ENCODE data around the gene C9orf78. TPM values are rescaled to one million over a fixed set of nuclear protein-coding genes. Genes with fewer than 3 reads are reported as not detected.
A peak's percentile ranks its signal among the peaks of the same experiment; 100 is the strongest.

Gene C9orf78
- total RNA-seq, 1 donor from 2014 or later = 34.6 TPM

DNA sequence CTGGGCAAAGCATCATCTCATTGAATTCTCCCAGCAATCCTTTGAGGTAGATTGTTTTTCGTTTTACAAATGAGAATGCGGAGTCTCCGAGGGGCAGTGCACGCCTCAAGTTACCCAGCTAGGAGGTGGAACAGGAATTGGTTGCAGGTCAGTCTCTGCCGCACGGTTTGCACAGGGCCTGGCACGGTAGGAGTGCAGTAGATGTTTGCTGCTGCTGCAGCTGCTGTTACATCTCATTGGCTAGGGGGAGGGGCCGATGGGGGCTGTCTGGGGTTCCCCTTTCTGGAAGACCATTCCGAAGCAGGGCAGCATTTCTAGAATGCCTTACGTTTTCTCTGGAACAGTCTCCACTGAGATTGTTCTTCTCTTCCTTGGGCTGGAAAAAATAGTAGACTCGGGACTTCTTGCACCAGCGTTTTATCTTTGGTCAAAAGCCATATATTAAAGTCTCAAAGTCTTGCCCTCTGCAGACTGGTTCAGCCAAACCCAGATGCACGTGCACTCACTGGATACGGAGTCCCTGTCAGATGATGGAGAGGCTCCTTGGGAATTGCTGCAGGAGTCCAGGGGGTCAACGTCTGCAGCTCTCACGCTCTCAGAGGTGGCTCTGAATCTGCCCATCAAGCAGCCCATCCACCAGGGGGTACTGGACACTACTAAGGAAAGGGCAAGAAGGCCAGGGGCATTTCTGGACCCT, 1.4 kb upstream of the C9orf78 start:
- no peak overlapping the region for H3K27ac Mint-ChIP-seq (ENCODE audit: unreplicated experiment)
- no peaks in the 10 kb centered on the region for H3K27me3 Mint-ChIP-seq (ENCODE audit: low read depth)
- no peak for DNase-seq (ENCODE audit: low read depth, low spot score)

DNA sequence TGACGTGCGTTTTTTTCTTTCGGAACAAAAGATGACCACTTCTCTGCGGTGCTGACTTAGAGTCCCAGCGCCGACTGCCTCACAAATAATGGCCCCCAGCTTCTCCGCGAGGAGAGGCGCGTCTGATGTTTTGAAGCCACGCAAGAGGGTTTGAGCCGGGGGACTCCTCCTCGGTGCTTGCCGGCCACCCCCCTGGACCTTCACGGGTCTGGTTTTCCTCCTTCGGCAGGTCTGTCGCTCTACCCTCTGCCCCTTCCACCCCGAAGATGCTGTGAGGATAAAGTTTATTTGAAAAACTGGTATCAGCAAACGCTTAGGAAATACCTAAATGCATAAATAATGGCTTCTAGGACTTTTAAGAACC, 767 bp upstream of the C9orf78 start:
- H3K4me3 Mint-ChIP-seq = peak overlapping the region; percentile 98
- no peaks in the 10 kb centered on the region for H3K9me3 Mint-ChIP-seq
- H3K27ac Mint-ChIP-seq (ENCODE audit: unreplicated experiment) = peak overlapping the region; percentile 87
- H3K27me3 Mint-ChIP-seq (ENCODE audit: low read depth) = no peaks in the 10 kb centered on the region
- TF ChIP-seq, protein P1, sequence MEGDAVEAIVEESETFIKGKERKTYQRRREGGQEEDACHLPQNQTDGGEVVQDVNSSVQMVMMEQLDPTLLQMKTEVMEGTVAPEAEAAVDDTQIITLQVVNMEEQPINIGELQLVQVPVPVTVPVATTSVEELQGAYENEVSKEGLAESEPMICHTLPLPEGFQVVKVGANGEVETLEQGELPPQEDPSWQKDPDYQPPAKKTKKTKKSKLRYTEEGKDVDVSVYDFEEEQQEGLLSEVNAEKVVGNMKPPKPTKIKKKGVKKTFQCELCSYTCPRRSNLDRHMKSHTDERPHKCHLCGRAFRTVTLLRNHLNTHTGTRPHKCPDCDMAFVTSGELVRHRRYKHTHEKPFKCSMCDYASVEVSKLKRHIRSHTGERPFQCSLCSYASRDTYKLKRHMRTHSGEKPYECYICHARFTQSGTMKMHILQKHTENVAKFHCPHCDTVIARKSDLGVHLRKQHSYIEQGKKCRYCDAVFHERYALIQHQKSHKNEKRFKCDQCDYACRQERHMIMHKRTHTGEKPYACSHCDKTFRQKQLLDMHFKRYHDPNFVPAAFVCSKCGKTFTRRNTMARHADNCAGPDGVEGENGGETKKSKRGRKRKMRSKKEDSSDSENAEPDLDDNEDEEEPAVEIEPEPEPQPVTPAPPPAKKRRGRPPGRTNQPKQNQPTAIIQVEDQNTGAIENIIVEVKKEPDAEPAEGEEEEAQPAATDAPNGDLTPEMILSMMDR (conservative IDR thresholded peaks at IDR 0.05) = no peak
- H3K36me3 Mint-ChIP-seq (ENCODE audit: low read depth) = no peaks in the 10 kb centered on the region
- DNase-seq (ENCODE audit: low read depth, low spot score) = no peak
- peaks cover 33% of the 10 kb centered on the region for H3K4me1 Mint-ChIP-seq

More for the DNA sequence above, 1.4 kb upstream of the C9orf78 start:
- peak overlapping the region; percentile 98 for H3K4me3 Mint-ChIP-seq
- H3K4me1 Mint-ChIP-seq = peaks cover 38% of the 10 kb centered on the region
- H3K9me3 Mint-ChIP-seq = no peaks in the 10 kb centered on the region
- no peaks in the 10 kb centered on the region for H3K36me3 Mint-ChIP-seq (ENCODE audit: low read depth)
- TF ChIP-seq, protein P1 (conservative IDR thresholded peaks at IDR 0.05) = no peak

DNA sequence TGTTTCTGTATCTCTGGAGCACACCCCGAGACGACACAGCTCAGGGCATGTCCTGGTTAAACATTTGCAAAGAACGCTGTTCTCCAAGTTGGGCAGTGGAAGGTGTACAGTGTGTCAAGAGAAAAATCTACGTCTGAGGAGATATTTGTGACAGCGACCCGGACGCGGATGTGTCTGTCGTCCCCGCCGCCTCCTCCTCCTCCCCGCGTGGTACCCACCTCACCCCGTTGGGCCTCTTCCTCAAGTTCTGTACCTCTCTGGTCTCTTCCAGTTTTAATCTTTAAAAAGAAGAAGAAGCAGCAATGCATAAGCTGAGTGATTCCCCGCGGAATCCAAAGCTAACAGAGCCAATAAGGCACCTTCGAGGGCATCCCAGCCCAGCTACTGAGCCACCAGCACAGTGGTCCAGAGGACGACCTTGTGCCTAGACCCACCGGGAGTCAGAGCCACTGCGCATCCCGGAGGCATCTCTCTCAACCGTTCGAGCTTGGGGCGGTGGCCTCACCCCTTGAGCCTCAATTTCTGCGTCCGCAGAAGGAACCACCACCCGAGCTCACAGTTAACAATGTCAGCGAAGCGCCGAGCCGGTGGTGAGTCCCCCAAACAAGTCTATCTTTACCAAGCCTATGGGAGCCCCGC, 467 bp downstream of the C9orf78 start:
- Mint-ChIP-seq H3K4me1 (peaks cover 33% of the 10 kb centered on the region), H3K4me3 (peak overlapping the region; percentile 98), H3K27me3 (ENCODE audit: low read depth) (no peaks in the 10 kb centered on the region), H3K36me3 (ENCODE audit: low read depth) (no peaks in the 10 kb centered on the region), H3K9me3 (no peaks in the 10 kb centered on the region), H3K27ac (ENCODE audit: unreplicated experiment) (peak overlapping the region; percentile 99)
- TF ChIP-seq, protein P1 (conservative IDR thresholded peaks at IDR 0.05) = no peak
- no peak for DNase-seq (ENCODE audit: low read depth, low spot score)

DNA sequence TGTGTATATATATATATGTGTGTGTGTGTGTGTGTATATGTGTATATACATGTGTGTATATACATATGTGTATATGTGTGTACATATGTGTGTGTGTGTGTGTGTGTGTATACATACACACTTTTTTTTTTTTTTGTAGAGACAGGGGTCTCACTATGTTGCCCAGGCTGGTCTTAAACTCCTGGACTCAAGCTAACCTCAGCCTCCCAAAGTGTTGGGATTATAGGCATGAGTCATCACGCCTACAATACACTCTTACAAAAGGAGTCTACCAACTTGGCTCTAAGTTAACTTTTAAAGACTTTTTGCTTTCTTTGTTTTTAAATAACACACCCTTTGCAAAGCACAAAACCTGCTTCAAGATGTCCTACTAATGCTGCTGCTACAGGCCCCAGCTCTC, 2.1 kb downstream of the C9orf78 start:
- DNase-seq (ENCODE audit: low read depth, low spot score) = no peak
- H3K9me3 Mint-ChIP-seq = no peaks in the 10 kb centered on the region
- H3K27me3 Mint-ChIP-seq (ENCODE audit: low read depth) = no peaks in the 10 kb centered on the region
- H3K4me1 Mint-ChIP-seq = peaks cover 29% of the 10 kb centered on the region
- H3K4me3 Mint-ChIP-seq = peak overlapping the region; percentile 98
- H3K36me3 Mint-ChIP-seq (ENCODE audit: low read depth) = no peaks in the 10 kb centered on the region
- H3K27ac Mint-ChIP-seq (ENCODE audit: unreplicated experiment) = no peak overlapping the region
- TF ChIP-seq, protein P1 (conservative IDR thresholded peaks at IDR 0.05) = no peak

DNA sequence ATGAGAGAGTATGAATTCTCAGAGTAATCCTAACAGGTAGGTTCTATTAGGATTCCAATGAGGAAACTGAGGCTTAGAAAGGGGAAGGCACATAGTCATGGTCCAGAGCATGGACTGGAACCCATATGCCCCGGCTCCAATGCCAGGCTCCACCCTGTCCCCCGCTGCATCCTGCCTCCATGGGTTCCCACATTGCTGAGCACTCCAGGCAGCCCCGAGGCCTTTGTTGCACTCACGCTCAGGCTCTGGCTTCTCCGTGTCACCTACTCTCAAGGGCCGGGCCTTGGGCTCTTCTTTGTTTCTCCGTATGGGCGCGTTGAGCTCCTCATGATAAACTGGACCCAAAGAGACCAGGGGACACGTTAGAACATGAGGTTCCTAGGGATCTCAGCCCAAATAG, 6.1 kb downstream of the C9orf78 start:
- H3K27me3 Mint-ChIP-seq (ENCODE audit: low read depth) = no peaks in the 10 kb centered on the region

More for the DNA sequence above, 6.1 kb downstream of the C9orf78 start:
- Mint-ChIP-seq H3K9me3 (no peaks in the 10 kb centered on the region), H3K4me3 (peak overlapping the region; percentile 51), H3K4me1 (peaks cover 3% of the 10 kb centered on the region), H3K27ac (ENCODE audit: unreplicated experiment) (no peak overlapping the region), H3K36me3 (ENCODE audit: low read depth) (no peaks in the 10 kb centered on the region)
- TF ChIP-seq, protein P1 (conservative IDR thresholded peaks at IDR 0.05) = no peak
- DNase-seq (ENCODE audit: low read depth, low spot score) = no peak
